HL-60 (cell line): ENCODE measurements around the gene TUBB3.

Source experiments
- DNase-seq, 2 experiments: peaks; one replicate each; pipeline ENCODE4 v3.0.0-alpha.2; 2010 to 2020; ENCODE audit warnings: low read depth in 1 of 2, low spot score in 1 of 2
- H3K27ac ChIP-seq: fragments of 250-450 bp; sonication (Bioruptor Pico); replicated peaks from 2 replicates; pipeline ENCODE4 v1.5.1; 2020; ENCODE audit warnings: mild to moderate bottlenecking, moderate library complexity
- H3K27me3 ChIP-seq: fragments of 250-450 bp; sonication (Bioruptor Pico); 2 replicates; pipeline ENCODE4 v1.5.1; 2021; ENCODE audit warnings: mild to moderate bottlenecking, moderate library complexity; ENCODE audit not compliant: insufficient read depth, poor library complexity, severe bottlenecking
- H3K4me3 ChIP-seq: replicated peaks from 2 replicates; pipeline ENCODE4 v1.5.1; 2011; ENCODE audit warnings: mild to moderate bottlenecking, control low read depth, low read length; ENCODE audit not compliant: insufficient read depth
- GABPA ChIP-seq: IDR thresholded peaks from 2 replicates; pipeline ENCODE4 v1.6.1; 2012; ENCODE audit warnings: low read depth
- POLR2AphosphoS5 ChIP-seq: IDR thresholded peaks from 2 replicates; pipeline ENCODE4 v1.6.1; 2012; ENCODE audit warnings: low read depth
- SPI1 ChIP-seq: IDR thresholded peaks from 2 replicates; pipeline ENCODE4 v1.6.1; 2012; ENCODE audit warnings: low read depth, mild to moderate bottlenecking, borderline replicate concordance
- TF ChIP-seq, protein P1 (sequence below): IDR thresholded peaks from one replicate; pipeline ENCODE4 v1.5.1; 2011; ENCODE audit warnings: low read length, control low read depth, inconsistent platforms; ENCODE audit not compliant: insufficient read depth
- TF ChIP-seq, protein P2 (sequence below): IDR thresholded peaks from 2 replicates; pipeline ENCODE4 v1.6.1; 2012; ENCODE audit warnings: low read depth; ENCODE audit not compliant: insufficient replicate concordance

Gene TUBB3

DNA sequence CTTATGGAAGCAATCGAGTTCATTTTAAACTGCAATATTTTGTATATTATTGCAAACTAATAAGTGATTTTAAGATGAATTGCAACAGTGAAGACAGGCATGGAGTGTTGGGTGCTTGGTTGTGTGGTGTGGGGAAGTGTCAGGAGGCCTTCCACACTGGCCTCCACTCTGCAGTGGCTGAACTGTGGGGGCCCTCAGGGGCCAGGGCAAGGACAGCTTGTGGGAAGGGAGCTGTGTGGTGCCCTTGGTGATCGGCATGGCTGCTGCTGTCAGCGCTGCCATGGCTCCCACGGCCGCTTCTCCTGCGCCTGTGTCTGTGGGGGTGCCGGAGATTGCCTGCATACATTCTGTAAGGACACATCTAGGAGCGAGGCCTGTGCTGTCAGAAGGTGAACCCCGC lies 30.5 kb upstream of the TUBB3 start:
- no peak overlapping the region for H3K4me3 ChIP-seq
- no peaks in the 10 kb centered on the region for H3K27me3 ChIP-seq
- no peak for DNase-seq
- TF ChIP-seq POLR2AphosphoS5, result no peak
- H3K27ac ChIP-seq, result no peak overlapping the region

DNA sequence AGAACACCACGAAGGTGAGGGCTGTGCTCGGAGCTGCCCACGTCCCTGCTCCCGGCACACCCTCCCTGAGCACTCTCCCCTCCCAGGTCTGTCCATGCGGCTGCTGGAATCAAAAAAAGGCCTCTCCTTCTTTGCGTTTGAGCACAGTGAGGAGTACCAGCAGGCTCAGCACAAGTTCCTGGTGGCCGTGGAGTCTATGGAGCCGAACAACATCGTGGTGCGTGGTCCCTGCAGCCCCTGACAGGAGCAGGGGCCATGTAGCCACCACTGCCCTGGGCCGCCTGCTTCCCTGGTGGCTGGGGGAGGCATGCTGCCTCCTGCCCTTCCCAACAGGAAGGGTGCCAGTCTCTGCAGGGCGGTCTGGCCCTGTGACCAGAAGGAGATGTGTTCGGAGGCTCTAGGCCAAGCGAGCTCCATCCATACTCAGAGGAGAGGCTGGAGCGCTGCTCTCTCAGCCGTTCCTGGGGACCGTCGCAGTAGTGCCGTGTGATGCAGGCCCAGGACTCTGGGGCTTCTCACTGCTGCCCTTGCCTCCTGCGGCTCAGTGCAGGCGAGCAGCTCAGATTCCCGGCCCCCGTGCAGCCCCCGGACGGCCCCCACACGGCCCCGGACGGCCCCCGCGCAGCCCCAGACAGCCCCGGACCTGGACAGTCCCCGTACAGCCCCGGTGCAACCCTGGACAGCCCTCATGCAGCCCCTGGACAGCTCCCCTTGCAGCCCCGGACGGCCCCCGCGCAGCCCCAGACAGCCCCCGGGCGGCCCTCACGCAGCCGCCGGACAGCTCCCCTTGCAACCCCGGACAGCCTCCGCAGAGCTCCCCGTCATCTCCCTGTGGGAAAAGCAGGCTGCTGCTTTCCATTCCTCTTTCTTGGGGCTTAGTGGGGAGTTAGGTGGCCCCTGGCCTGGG lies 29.2 kb upstream of the TUBB3 start:
- DNase-seq, result no peak
- TF ChIP-seq, protein P1, sequence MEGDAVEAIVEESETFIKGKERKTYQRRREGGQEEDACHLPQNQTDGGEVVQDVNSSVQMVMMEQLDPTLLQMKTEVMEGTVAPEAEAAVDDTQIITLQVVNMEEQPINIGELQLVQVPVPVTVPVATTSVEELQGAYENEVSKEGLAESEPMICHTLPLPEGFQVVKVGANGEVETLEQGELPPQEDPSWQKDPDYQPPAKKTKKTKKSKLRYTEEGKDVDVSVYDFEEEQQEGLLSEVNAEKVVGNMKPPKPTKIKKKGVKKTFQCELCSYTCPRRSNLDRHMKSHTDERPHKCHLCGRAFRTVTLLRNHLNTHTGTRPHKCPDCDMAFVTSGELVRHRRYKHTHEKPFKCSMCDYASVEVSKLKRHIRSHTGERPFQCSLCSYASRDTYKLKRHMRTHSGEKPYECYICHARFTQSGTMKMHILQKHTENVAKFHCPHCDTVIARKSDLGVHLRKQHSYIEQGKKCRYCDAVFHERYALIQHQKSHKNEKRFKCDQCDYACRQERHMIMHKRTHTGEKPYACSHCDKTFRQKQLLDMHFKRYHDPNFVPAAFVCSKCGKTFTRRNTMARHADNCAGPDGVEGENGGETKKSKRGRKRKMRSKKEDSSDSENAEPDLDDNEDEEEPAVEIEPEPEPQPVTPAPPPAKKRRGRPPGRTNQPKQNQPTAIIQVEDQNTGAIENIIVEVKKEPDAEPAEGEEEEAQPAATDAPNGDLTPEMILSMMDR, result no peak
- TF ChIP-seq GABPA (no peak), SPI1 (no peak), POLR2AphosphoS5 (no peak)
- no peaks in the 10 kb centered on the region for H3K27me3 ChIP-seq
- no peak overlapping the region for H3K27ac ChIP-seq
- no peak overlapping the region for H3K4me3 ChIP-seq

DNA sequence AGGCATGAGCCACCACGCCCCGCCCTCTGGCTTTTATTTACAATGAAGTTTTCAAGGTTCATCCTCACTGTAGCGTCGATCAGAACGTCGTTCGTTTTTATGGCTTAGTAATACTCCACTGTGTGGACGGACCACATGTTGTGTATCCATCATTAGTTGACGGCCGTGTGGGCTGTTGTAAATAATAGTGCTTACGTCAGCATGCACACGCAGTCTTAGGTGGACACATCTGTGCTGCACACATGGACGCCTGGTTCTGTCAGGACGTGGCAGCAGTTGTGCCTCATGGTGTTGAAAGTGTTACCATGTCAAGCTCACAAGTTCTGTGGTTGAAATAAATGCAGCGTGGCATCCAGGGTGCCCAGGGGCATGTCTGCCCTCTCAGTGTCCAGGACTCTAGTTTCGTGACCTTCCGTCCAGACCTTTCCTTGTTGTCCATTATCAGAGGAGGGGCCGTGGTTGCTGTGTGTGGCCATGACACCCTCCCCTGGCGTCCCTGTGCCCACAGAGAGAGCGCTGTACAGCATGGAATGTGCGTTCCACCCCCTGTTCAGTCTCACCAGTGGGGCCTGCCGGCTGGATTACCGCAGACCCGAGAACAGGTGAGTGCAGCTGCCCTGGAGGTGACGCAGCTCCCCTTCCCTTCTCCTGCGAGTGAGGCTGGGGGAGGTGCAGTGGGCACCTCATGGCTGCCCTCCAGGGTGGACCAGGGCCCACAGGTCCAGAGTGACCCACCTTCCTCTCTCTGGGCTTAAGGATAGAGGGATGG lies 27.5 kb upstream of the TUBB3 start:
- H3K4me3 ChIP-seq, result no peak overlapping the region
- no peak overlapping the region for H3K27ac ChIP-seq
- no peaks in the 10 kb centered on the region for H3K27me3 ChIP-seq
- TF ChIP-seq, protein P2, sequence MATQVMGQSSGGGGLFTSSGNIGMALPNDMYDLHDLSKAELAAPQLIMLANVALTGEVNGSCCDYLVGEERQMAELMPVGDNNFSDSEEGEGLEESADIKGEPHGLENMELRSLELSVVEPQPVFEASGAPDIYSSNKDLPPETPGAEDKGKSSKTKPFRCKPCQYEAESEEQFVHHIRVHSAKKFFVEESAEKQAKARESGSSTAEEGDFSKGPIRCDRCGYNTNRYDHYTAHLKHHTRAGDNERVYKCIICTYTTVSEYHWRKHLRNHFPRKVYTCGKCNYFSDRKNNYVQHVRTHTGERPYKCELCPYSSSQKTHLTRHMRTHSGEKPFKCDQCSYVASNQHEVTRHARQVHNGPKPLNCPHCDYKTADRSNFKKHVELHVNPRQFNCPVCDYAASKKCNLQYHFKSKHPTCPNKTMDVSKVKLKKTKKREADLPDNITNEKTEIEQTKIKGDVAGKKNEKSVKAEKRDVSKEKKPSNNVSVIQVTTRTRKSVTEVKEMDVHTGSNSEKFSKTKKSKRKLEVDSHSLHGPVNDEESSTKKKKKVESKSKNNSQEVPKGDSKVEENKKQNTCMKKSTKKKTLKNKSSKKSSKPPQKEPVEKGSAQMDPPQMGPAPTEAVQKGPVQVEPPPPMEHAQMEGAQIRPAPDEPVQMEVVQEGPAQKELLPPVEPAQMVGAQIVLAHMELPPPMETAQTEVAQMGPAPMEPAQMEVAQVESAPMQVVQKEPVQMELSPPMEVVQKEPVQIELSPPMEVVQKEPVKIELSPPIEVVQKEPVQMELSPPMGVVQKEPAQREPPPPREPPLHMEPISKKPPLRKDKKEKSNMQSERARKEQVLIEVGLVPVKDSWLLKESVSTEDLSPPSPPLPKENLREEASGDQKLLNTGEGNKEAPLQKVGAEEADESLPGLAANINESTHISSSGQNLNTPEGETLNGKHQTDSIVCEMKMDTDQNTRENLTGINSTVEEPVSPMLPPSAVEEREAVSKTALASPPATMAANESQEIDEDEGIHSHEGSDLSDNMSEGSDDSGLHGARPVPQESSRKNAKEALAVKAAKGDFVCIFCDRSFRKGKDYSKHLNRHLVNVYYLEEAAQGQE, result no peak
- TF ChIP-seq POLR2AphosphoS5 (no peak), SPI1 (no peak), GABPA (no peak)
- TF ChIP-seq, protein P1, result no peak
- DNase-seq, result no peak

DNA sequence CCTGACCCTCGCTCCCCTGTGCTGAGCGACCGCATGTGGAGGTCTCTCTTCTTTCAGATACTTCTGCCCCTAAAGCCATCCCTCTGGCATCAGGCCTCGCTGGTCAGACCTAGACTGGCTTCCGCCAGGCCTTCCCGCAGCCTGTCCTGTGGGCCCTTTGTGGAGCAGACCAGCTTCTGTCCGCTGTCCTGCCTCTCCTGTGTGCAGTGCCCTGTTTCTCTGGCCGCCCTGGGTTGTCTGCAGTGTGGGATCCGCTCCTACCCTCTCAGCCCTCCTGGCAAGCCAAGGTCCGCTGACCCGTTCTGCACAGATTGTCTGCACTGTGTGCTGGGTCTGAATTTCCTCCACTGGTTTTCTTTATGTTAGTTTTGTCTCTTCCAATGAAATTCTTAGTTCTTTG lies 25.9 kb upstream of the TUBB3 start:
- TF ChIP-seq, protein P2, result no peak
- no peak for DNase-seq

More for the DNA sequence above, 25.9 kb upstream of the TUBB3 start:
- H3K4me3 ChIP-seq, result no peak overlapping the region
- no peaks in the 10 kb centered on the region for H3K27me3 ChIP-seq
- H3K27ac ChIP-seq, result no peak overlapping the region
